ENCODE data around the gene MOCS2. TPM values are rescaled to one million over a fixed set of nuclear protein-coding genes. Genes with fewer than 3 reads are reported as not detected.

MOCS2 gene
- total RNA-seq, 1 experiment from 2014 or later: 14.4 TPM

DNA sequence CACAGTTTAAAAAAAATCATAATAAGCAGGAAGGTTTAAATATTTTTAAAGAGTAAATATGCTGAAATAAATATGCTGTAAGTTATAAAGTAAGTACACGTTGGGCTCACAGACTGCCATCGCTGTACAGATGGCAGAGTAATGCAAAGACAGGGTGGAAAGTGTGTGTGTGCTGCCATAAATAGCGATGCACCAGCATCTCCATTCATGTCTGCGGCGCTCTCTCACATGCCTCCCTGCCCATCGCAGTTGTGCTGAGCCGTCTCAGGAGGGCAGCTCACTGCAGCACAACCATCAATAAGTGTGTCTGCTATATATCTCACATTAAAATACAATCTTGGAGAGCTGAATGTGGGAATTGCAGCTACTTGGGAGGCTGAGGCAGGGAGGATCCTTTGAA, 14.3 kb downstream of the MOCS2 start:
- no peak overlapping the region for H3K27ac Mint-ChIP-seq
- no peaks in the 10 kb centered on the region for H3K36me3 Mint-ChIP-seq
- TF ChIP-seq NFYB (CRISPR knock-in tag; conservative IDR thresholded peaks at IDR 0.05; ENCODE audit: low read depth) (no peak), IRF1 (CRISPR knock-in tag; IDR thresholded peaks at IDR 0.05) (no peak), SMAD3 (CRISPR knock-in tag; IDR thresholded peaks at IDR 0.05; ENCODE audit: borderline replicate concordance) (no peak), AFF4 (CRISPR knock-in tag; IDR thresholded peaks at IDR 0.05; ENCODE audit: borderline replicate concordance) (no peak), ZSCAN18 (CRISPR knock-in tag; IDR thresholded peaks at IDR 0.05) (no peak), NR2C2 (CRISPR knock-in tag; IDR thresholded peaks at IDR 0.05) (no peak), ZNF219 (CRISPR knock-in tag; IDR thresholded peaks at IDR 0.05; ENCODE audit: borderline replicate concordance) (no peak), MYBL2 (CRISPR knock-in tag; IDR thresholded peaks at IDR 0.05) (no peak), PREB (CRISPR knock-in tag; IDR thresholded peaks at IDR 0.05; ENCODE audit: borderline replicate concordance) (no peak), CDX4 (CRISPR knock-in tag; IDR thresholded peaks at IDR 0.05; ENCODE audit: borderline replicate concordance) (no peak), GTF2I (CRISPR knock-in tag; conservative IDR thresholded peaks at IDR 0.05) (no peak), ELF4 (CRISPR knock-in tag; IDR thresholded peaks at IDR 0.05; ENCODE audit: low read depth) (no peak), ZNF396 (CRISPR knock-in tag; IDR thresholded peaks at IDR 0.05; ENCODE audit: borderline replicate concordance) (no peak), TEAD4 (CRISPR knock-in tag; IDR thresholded peaks at IDR 0.05) (no peak)
- TF ChIP-seq, protein P1, sequence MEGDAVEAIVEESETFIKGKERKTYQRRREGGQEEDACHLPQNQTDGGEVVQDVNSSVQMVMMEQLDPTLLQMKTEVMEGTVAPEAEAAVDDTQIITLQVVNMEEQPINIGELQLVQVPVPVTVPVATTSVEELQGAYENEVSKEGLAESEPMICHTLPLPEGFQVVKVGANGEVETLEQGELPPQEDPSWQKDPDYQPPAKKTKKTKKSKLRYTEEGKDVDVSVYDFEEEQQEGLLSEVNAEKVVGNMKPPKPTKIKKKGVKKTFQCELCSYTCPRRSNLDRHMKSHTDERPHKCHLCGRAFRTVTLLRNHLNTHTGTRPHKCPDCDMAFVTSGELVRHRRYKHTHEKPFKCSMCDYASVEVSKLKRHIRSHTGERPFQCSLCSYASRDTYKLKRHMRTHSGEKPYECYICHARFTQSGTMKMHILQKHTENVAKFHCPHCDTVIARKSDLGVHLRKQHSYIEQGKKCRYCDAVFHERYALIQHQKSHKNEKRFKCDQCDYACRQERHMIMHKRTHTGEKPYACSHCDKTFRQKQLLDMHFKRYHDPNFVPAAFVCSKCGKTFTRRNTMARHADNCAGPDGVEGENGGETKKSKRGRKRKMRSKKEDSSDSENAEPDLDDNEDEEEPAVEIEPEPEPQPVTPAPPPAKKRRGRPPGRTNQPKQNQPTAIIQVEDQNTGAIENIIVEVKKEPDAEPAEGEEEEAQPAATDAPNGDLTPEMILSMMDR (IDR thresholded peaks at IDR 0.05): no peak
- TF ChIP-seq, protein P2, sequence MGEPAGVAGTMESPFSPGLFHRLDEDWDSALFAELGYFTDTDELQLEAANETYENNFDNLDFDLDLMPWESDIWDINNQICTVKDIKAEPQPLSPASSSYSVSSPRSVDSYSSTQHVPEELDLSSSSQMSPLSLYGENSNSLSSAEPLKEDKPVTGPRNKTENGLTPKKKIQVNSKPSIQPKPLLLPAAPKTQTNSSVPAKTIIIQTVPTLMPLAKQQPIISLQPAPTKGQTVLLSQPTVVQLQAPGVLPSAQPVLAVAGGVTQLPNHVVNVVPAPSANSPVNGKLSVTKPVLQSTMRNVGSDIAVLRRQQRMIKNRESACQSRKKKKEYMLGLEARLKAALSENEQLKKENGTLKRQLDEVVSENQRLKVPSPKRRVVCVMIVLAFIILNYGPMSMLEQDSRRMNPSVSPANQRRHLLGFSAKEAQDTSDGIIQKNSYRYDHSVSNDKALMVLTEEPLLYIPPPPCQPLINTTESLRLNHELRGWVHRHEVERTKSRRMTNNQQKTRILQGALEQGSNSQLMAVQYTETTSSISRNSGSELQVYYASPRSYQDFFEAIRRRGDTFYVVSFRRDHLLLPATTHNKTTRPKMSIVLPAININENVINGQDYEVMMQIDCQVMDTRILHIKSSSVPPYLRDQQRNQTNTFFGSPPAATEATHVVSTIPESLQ (CRISPR knock-in tag; IDR thresholded peaks at IDR 0.05): no peak
- TF ChIP-seq, protein P3, sequence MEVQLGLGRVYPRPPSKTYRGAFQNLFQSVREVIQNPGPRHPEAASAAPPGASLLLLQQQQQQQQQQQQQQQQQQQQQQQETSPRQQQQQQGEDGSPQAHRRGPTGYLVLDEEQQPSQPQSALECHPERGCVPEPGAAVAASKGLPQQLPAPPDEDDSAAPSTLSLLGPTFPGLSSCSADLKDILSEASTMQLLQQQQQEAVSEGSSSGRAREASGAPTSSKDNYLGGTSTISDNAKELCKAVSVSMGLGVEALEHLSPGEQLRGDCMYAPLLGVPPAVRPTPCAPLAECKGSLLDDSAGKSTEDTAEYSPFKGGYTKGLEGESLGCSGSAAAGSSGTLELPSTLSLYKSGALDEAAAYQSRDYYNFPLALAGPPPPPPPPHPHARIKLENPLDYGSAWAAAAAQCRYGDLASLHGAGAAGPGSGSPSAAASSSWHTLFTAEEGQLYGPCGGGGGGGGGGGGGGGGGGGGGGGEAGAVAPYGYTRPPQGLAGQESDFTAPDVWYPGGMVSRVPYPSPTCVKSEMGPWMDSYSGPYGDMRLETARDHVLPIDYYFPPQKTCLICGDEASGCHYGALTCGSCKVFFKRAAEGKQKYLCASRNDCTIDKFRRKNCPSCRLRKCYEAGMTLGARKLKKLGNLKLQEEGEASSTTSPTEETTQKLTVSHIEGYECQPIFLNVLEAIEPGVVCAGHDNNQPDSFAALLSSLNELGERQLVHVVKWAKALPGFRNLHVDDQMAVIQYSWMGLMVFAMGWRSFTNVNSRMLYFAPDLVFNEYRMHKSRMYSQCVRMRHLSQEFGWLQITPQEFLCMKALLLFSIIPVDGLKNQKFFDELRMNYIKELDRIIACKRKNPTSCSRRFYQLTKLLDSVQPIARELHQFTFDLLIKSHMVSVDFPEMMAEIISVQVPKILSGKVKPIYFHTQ (CRISPR knock-in tag; IDR thresholded peaks at IDR 0.05): no peak
- TF ChIP-seq, protein P4, sequence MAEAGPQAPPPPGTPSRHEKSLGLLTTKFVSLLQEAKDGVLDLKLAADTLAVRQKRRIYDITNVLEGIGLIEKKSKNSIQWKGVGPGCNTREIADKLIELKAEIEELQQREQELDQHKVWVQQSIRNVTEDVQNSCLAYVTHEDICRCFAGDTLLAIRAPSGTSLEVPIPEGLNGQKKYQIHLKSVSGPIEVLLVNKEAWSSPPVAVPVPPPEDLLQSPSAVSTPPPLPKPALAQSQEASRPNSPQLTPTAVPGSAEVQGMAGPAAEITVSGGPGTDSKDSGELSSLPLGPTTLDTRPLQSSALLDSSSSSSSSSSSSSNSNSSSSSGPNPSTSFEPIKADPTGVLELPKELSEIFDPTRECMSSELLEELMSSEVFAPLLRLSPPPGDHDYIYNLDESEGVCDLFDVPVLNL (CRISPR knock-in tag; IDR thresholded peaks at IDR 0.05; ENCODE audit: borderline replicate concordance, low read depth): no peak
- TF ChIP-seq, protein P5, sequence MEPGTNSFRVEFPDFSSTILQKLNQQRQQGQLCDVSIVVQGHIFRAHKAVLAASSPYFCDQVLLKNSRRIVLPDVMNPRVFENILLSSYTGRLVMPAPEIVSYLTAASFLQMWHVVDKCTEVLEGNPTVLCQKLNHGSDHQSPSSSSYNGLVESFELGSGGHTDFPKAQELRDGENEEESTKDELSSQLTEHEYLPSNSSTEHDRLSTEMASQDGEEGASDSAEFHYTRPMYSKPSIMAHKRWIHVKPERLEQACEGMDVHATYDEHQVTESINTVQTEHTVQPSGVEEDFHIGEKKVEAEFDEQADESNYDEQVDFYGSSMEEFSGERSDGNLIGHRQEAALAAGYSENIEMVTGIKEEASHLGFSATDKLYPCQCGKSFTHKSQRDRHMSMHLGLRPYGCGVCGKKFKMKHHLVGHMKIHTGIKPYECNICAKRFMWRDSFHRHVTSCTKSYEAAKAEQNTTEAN (CRISPR knock-in tag; IDR thresholded peaks at IDR 0.05): no peak
- no peak overlapping the region for H3K4me3 Mint-ChIP-seq
- ChIA-PET POLR2A (no interaction called here), CTCF (interaction anchor here (1.0 to 3.6 kb wide), 3 partner anchors 14 to 146 kb away, joined by 3 to 42 read pairs (median 4); partner anchors contain the start of gene MOCS2)
- no peaks in the 10 kb centered on the region for H3K9me3 Mint-ChIP-seq
- ATAC-seq (no peak), DNase-seq (ENCODE audit: low spot score) (no peak)
- no peaks in the 10 kb centered on the region for H3K4me1 Mint-ChIP-seq
- no peaks in the 10 kb centered on the region for H3K27me3 Mint-ChIP-seq (ENCODE audit: low read depth)

Data from WTC11 (cell line).